Ovary (tissue), 9 donors: ENCODE measurements around the gene NFYC. TPM values are rescaled to one million over a fixed set of nuclear protein-coding genes. Genes with fewer than 3 reads are reported as not detected.
A peak's percentile ranks its signal among the peaks of the same experiment; 100 is the strongest.

Experiments
- DNase-seq, 5 donors: peaks; one replicate each; pipeline ENCODE4 v3.0.0-alpha.2; 2019 to 2020
- H3K27ac ChIP-seq, 2 donors: fragments of 200-600 bp; one replicate each; pipeline versions ENCODE4 v1.5.1 to v1.8.0; 2019 to 2022
- H3K27me3 ChIP-seq: fragments of 200-600 bp; one replicate; pipeline ENCODE4 v1.8.0; 2022
- H3K36me3 ChIP-seq: fragments of 200-600 bp; sonication (generic); one replicate; pipeline ENCODE4 v1.5.1; 2019
- H3K4me1 ChIP-seq: one replicate; pipeline ENCODE4 v1.8.1; 2013; ENCODE audit warnings: mild to moderate bottlenecking, moderate library complexity; ENCODE audit not compliant: insufficient read depth
- H3K4me3 ChIP-seq: fragments of 200-600 bp; sonication (generic); one replicate; pipeline ENCODE4 v1.5.1; 2017
- H3K9me3 ChIP-seq, 2 donors: fragments of 200-600 bp in 1 of 2; sonication (generic) in 1 of 2; one replicate each; pipeline versions ENCODE4 v1.5.1 to v1.8.1; 2013 to 2019; ENCODE audit warnings: mild to moderate bottlenecking in 1 of 2, moderate library complexity in 1 of 2
- EP300 ChIP-seq: sonication (generic); formaldehyde crosslinking; IDR thresholded peaks from one replicate; pipeline ENCODE4 v1.6.1; 2017; ENCODE audit warnings: antibody characterized with exemption
- POLR2A ChIP-seq: fragments of 450-650 bp; IDR thresholded peaks from one replicate; pipeline ENCODE4 v1.6.1; 2017; ENCODE audit warnings: antibody characterized with exemption, mild to moderate bottlenecking, moderate library complexity
- WGBS, 3 donors: extraction: QIAGEN DNeasy Blood & Tissue Kit in 1 of 3; methylation state at CpG; one replicate each; pipeline versions ENCODE4 v1.1.5 to v1.1.7; 2013 to 2017; 5-methylcytosine and 5-hydroxymethylcytosine counted together
- intact Hi-C, 4 donors: fragments of 100-400 bp; cut with DNase I; formaldehyde crosslinking; loops; one replicate each; pipeline versions ENCODE4 v1.11.0 to v1.15.1; 2022 to 2023
- polyA plus RNA-seq, 2 donors: library from polyadenylated mRNA; stranded (reverse); fragments of 200-250 nt in 1 of 2; fragments of 350-450 nt in 1 of 2; fragmentation: Illumina TruSeq in 1 of 2; extraction: RNeasy Lipid Tissue Mini Kit (QIAGEN cat#74804) in 1 of 2; gene quantifications; one replicate each; pipeline ENCODE4 v1.2.3, GENCODE V29; 2013 to 2014
- total RNA-seq, 7 donors: library from RNA; depleted of rRNA in 2 of 7; stranded (reverse); fragments of >200 nt in 2 of 7; fragmentation: NEBNext Ultra II Directional in 3 of 7; extraction: Animal tissue kit (Norgen Biotek cat#: 25700) in 3 of 7; gene quantifications; one replicate each; pipeline versions ENCODE4 v1.1.0 to v1.2.4, GENCODE V29; 2016 to 2023
- TF ChIP-seq, protein P1 (sequence below), 3 donors: fragments of 450-650 bp in 2 of 3; fragments of 200-600 bp in 1 of 3; IDR thresholded peaks; one replicate each; pipeline versions ENCODE4 v1.5.1 to v1.8.0; 2016 to 2022; ENCODE audit warnings: antibody characterized with exemption in 3 of 3, mild to moderate bottlenecking in 1 of 3
- donor health status: DM: no; HTN: no; CAD: no; lungs with moderate emphysema.
- donor health status: DM: no; HTN: no; CAD: no.
- donor health status: Bipolar disorder and iron deficiency.
- donor health status: DM: yes; HTN: yes; CAD: no.
- donor health status: DM: no; HTN: no; CAD: no.
- donor health status: DM: yes; HTN: yes; CAD: no.

NFYC gene
- total and polyA plus RNA-seq, 9 donors: 28.8 to 90.9 (median 45.1) TPM

DNA sequence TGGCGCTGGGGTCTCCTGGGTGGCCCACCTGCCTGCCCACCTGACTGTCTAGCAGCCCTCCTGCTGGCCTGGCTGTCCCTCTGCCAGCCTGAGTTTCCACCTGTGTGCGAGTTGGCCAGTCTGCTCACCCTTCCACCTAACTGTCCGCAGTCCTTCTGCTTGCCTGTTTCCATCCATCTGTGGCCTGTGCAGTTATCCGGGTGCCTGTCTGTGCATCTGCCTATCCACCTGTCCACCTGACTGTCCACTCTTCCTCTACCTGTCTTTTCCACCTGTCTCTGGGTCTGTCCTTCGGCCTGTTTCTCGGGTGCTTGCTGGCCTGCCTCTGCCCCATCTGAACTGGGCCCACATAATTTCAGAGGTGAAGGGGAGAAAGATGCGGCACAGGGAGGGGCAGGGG lies 93.9 kb downstream of the NFYC start:
- Histone ChIP-seq H3K4me3 (no peak overlapping the region), H3K27me3 (no peaks in the 10 kb centered on the region), H3K9me3 (no peaks in the 10 kb centered on the region), H3K4me1 (peaks cover 9% of the 10 kb centered on the region), H3K27ac (no peak overlapping the region), H3K36me3 (no peaks in the 10 kb centered on the region)
- TF ChIP-seq POLR2A (no peak), EP300 (no peak)
- TF ChIP-seq, protein P1, sequence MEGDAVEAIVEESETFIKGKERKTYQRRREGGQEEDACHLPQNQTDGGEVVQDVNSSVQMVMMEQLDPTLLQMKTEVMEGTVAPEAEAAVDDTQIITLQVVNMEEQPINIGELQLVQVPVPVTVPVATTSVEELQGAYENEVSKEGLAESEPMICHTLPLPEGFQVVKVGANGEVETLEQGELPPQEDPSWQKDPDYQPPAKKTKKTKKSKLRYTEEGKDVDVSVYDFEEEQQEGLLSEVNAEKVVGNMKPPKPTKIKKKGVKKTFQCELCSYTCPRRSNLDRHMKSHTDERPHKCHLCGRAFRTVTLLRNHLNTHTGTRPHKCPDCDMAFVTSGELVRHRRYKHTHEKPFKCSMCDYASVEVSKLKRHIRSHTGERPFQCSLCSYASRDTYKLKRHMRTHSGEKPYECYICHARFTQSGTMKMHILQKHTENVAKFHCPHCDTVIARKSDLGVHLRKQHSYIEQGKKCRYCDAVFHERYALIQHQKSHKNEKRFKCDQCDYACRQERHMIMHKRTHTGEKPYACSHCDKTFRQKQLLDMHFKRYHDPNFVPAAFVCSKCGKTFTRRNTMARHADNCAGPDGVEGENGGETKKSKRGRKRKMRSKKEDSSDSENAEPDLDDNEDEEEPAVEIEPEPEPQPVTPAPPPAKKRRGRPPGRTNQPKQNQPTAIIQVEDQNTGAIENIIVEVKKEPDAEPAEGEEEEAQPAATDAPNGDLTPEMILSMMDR (IDR thresholded peaks at IDR 0.05): no peak
- intact Hi-C loops: loop anchor here in 1 of 4 donors (10.0 kb wide), 1 partner anchor 59 kb away; no protein-coding TSS in a partner anchor
- DNase-seq: no peak
- WGBS, 3 donors: 94 to 96% (median 95%) methylated on average over 7 of the region's 7 CpGs

DNA sequence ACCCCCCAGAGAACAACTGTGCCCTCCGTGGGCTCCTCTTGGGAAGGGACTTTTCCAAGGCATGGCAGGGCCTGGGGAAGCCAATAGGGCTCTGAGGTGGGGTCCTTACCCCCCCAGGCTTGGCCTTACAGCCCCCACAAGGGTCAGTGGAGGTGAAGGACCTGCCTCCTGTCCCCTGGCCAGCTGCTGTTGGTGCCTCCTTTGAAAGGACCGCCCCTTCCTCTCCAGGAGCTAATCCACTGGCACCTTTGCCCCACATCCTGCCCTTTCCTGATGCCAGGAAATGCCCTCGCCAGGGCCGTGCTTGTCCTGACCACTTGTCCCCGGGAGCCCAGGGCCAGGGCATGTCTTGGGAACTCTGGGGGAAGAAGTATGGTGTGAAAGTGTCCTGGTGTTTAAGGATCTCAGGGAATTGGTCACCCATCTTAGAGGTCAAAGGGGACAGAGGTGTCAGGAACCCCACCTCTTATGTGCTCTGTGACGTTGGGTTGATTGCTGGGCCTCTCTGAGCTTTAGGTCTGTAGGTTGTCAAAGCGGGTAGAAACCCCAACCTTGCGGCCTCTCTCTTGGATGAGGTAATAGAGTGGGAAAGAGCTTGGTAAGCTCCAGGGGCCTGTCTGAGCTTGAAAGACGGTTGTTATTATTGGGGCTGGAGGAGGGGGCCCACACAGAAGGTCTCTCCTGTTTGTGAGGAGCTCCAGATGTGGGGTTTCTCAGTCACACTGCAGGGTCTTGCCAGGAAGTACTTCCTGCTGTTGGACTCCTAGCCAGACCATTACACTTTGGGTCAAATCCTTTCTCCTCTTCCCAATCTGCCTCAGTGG lies 94.9 kb downstream of the NFYC start:
- H3K4me1 ChIP-seq: peaks cover 9% of the 10 kb centered on the region
- no peaks in the 10 kb centered on the region for H3K36me3 ChIP-seq
- DNase-seq: peak in 1 of 5 donors; percentile 22
- no peaks in the 10 kb centered on the region for H3K27me3 ChIP-seq
- no peaks in the 10 kb centered on the region for H3K9me3 ChIP-seq
- 82 to 89% (median 82%) methylated on average over 9 of the region's 9 CpGs for WGBS, 3 donors
- no peak overlapping the region for H3K27ac ChIP-seq
- H3K4me3 ChIP-seq: no peak overlapping the region
- TF ChIP-seq EP300 (no peak), POLR2A (no peak)
- TF ChIP-seq, protein P1 (IDR thresholded peaks at IDR 0.05): no peak
- intact Hi-C loops: loop anchor here in 1 of 4 donors (10.0 kb wide), 1 partner anchor 58 kb away; no protein-coding TSS in a partner anchor

DNA sequence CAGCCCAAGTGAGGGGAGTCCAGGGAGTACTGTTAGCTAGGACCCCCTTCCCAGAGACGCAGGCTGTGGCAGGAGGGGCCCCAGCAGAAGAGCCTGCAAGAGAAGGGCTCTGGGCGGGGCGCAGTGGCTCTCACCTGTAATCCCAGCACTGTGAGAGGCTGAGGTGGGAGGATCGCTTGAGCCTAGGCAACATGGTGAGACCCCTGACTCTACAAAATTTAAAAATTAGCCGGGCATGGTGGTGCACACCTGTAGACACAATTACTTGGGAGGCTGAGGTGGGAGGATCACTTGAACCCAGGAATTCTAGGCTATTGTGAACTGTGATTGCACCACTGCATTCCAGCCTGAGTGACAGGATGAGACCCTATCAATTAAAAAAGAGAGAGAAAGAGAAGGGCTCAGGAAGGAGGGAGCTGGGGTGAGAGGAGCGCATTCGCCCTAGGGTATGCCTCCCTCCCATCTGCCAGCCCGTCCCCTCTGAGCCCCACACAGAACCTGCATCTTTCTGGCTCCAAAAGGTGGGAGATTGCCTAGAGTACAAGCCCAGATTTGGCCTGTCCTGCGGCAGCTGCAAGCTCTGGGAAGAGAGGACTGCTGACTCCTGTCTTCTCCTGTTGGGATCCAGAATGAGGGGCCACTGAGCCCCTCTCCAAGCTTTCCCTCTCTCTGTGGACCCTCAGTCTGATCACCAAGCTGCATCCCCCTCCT lies 95.6 kb downstream of the NFYC start:
- Histone ChIP-seq H3K36me3 (no peaks in the 10 kb centered on the region), H3K27ac (no peak overlapping the region), H3K4me3 (no peak overlapping the region), H3K4me1 (peaks cover 9% of the 10 kb centered on the region), H3K9me3 (no peaks in the 10 kb centered on the region), H3K27me3 (no peaks in the 10 kb centered on the region)
- 80 to 94% (median 94%) methylated on average over 9 of the region's 9 CpGs for WGBS, 3 donors
- intact Hi-C loops: loop anchor here in 1 of 4 donors (10.0 kb wide), 1 partner anchor 58 kb away; no protein-coding TSS in a partner anchor
- no peak for TF ChIP-seq EP300
- no peak for TF ChIP-seq POLR2A
- TF ChIP-seq, protein P1 (IDR thresholded peaks at IDR 0.05): no peak
- no peak for DNase-seq

- WGBS, 3 donors: 54 to 76% (median 62%) methylated on average over 19 of the region's 19 CpGs
- Histone ChIP-seq H3K4me3 (no peak overlapping the region), H3K27me3 (no peaks in the 10 kb centered on the region), H3K9me3 (no peaks in the 10 kb centered on the region), H3K27ac (peak overlapping the region in 1 of 2 donors; percentile 21), H3K4me1 (peaks cover 4% of the 10 kb centered on the region), H3K36me3 (no peaks in the 10 kb centered on the region)
- intact Hi-C loops: loop anchor here in 1 of 4 donors (10.0 kb wide), 1 partner anchor 57 kb away; no protein-coding TSS in a partner anchor
- DNase-seq: peak in 1 of 5 donors; percentile 11
- TF ChIP-seq EP300: no peak
- TF ChIP-seq POLR2A: no peak
- TF ChIP-seq, protein P1 (IDR thresholded peaks at IDR 0.05): no peak
These were observed 96.4 kb downstream of the NFYC start for GRCh38 chr1:40787737-40788560.
